ENCODE measurements around the gene MYLK.
"Not testable (repeated sequence)": the region's sequence is repeated elsewhere in the genome, so short reads cannot be mapped to it uniquely, and the experiment has no call there.

MYLK gene

GRCh38 chr3:123627673-123628670, 256.2 kb downstream of the MYLK start:
- Histone ChIP-seq H3K4me1 (ENCODE audit: insufficient read depth, low read length) (peaks cover 6% of the 10 kb centered on the region; the same call in 1 of the 2 replicates), H3K36me3 (ENCODE audit: insufficient read depth, low read length) (no peaks in the 10 kb centered on the region), H3K9me3 (ENCODE audit: control insufficient read depth, insufficient read depth, low read length) (no peaks in the 10 kb centered on the region), H3K9ac (ENCODE audit: low read depth, low read length) (no peak overlapping the region)

GRCh38 chr3:123626881-123627280, 257.3 kb downstream of the MYLK start:
- no peak overlapping the region for H3K9ac ChIP-seq (ENCODE audit: low read depth, low read length)
- no peaks in the 10 kb centered on the region for H3K9me3 ChIP-seq (ENCODE audit: control insufficient read depth, insufficient read depth, low read length)
- H3K4me1 ChIP-seq (ENCODE audit: insufficient read depth, low read length) = no peaks in the 10 kb centered on the region
- no peaks in the 10 kb centered on the region for H3K36me3 ChIP-seq (ENCODE audit: insufficient read depth, low read length)

- no peak overlapping the region for H3K9ac ChIP-seq (ENCODE audit: low read depth, low read length)
- H3K36me3 ChIP-seq (ENCODE audit: insufficient read depth, low read length) = no peaks in the 10 kb centered on the region
- peaks cover 10% of the 10 kb centered on the region for H3K4me1 ChIP-seq (ENCODE audit: insufficient read depth, low read length)
- H3K9me3 ChIP-seq (ENCODE audit: control insufficient read depth, insufficient read depth, low read length) = no peaks in the 10 kb centered on the region
These were observed 259.8 kb downstream of the MYLK start for GRCh38 chr3:123624302-123624701.

- H3K36me3 ChIP-seq (ENCODE audit: insufficient read depth, low read length) = no peaks in the 10 kb centered on the region
- H3K4me1 ChIP-seq (ENCODE audit: insufficient read depth, low read length) = peaks cover 10% of the 10 kb centered on the region
- no peaks in the 10 kb centered on the region for H3K9me3 ChIP-seq (ENCODE audit: control insufficient read depth, insufficient read depth, low read length)
- no peak overlapping the region for H3K9ac ChIP-seq (ENCODE audit: low read depth, low read length)
These were observed 260.7 kb downstream of the MYLK start for GRCh38 chr3:123623346-123623880.

- Histone ChIP-seq H3K9me3 (ENCODE audit: control insufficient read depth, insufficient read depth, low read length) (no peaks in the 10 kb centered on the region), H3K9ac (ENCODE audit: low read depth, low read length) (no peak overlapping the region), H3K36me3 (ENCODE audit: insufficient read depth, low read length) (no peaks in the 10 kb centered on the region), H3K4me1 (ENCODE audit: insufficient read depth, low read length) (peaks cover 10% of the 10 kb centered on the region)
These were observed 261.4 kb downstream of the MYLK start for GRCh38 chr3:123622766-123623165.

- Histone ChIP-seq H3K36me3 (ENCODE audit: insufficient read depth, low read length) (no peaks in the 10 kb centered on the region), H3K9me3 (ENCODE audit: control insufficient read depth, insufficient read depth, low read length) (no peaks in the 10 kb centered on the region), H3K9ac (ENCODE audit: low read depth, low read length) (no peak overlapping the region), H3K4me1 (ENCODE audit: insufficient read depth, low read length) (peaks cover 10% of the 10 kb centered on the region)
These were observed 262.3 kb downstream of the MYLK start for GRCh38 chr3:123621850-123622189.

GRCh38 chr3:123621186-123621849, 262.8 kb downstream of the MYLK start:
- Histone ChIP-seq H3K4me1 (ENCODE audit: insufficient read depth, low read length) (peaks cover 10% of the 10 kb centered on the region), H3K9me3 (ENCODE audit: control insufficient read depth, insufficient read depth, low read length) (no peaks in the 10 kb centered on the region), H3K36me3 (ENCODE audit: insufficient read depth, low read length) (no peaks in the 10 kb centered on the region), H3K9ac (ENCODE audit: low read depth, low read length) (no peak overlapping the region; the same call in 1 of the 2 replicates)

- Histone ChIP-seq H3K4me1 (ENCODE audit: insufficient read depth, low read length) (peaks cover 10% of the 10 kb centered on the region), H3K9me3 (ENCODE audit: control insufficient read depth, insufficient read depth, low read length) (no peaks in the 10 kb centered on the region), H3K9ac (ENCODE audit: low read depth, low read length) (no peak overlapping the region), H3K36me3 (ENCODE audit: insufficient read depth, low read length) (no peaks in the 10 kb centered on the region)
These were observed 263.8 kb downstream of the MYLK start for GRCh38 chr3:123620343-123620742.

GRCh38 chr3:123618768-123619484, 265.2 kb downstream of the MYLK start:
- Histone ChIP-seq H3K36me3 (ENCODE audit: insufficient read depth, low read length) (no peaks in the 10 kb centered on the region), H3K4me1 (ENCODE audit: insufficient read depth, low read length) (peaks cover 10% of the 10 kb centered on the region), H3K9ac (ENCODE audit: low read depth, low read length) (no peak overlapping the region), H3K9me3 (ENCODE audit: control insufficient read depth, insufficient read depth, low read length) (no peaks in the 10 kb centered on the region)

GRCh38 chr3:123618076-123618708, 265.9 kb downstream of the MYLK start:
- Histone ChIP-seq H3K9me3 (ENCODE audit: control insufficient read depth, insufficient read depth, low read length) (no peaks in the 10 kb centered on the region), H3K9ac (ENCODE audit: low read depth, low read length) (no peak overlapping the region), H3K4me1 (ENCODE audit: insufficient read depth, low read length) (peaks cover 10% of the 10 kb centered on the region), H3K36me3 (ENCODE audit: insufficient read depth, low read length) (no peaks in the 10 kb centered on the region)

GRCh38 chr3:123616593-123616992, 267.5 kb downstream of the MYLK start:
- H3K4me1 ChIP-seq (ENCODE audit: insufficient read depth, low read length) = peaks cover 8% of the 10 kb centered on the region
- no peak overlapping the region for H3K9ac ChIP-seq (ENCODE audit: low read depth, low read length)
- no peaks in the 10 kb centered on the region for H3K36me3 ChIP-seq (ENCODE audit: insufficient read depth, low read length)
- no peaks in the 10 kb centered on the region for H3K9me3 ChIP-seq (ENCODE audit: control insufficient read depth, insufficient read depth, low read length)

- H3K36me3 ChIP-seq (ENCODE audit: insufficient read depth, low read length) = peaks cover 3% of the 10 kb centered on the region; the same call in 1 of the 2 replicates
- no peaks in the 10 kb centered on the region for H3K9me3 ChIP-seq (ENCODE audit: control insufficient read depth, insufficient read depth, low read length)
- no peak overlapping the region for H3K9ac ChIP-seq (ENCODE audit: low read depth, low read length)
- H3K4me1 ChIP-seq (ENCODE audit: insufficient read depth, low read length) = no peaks in the 10 kb centered on the region
These were observed 270.6 kb downstream of the MYLK start for GRCh38 chr3:123613543-123613942.

GRCh38 chr3:123611674-123612073, 272.5 kb downstream of the MYLK start:
- not testable (repeated sequence) for H3K9ac ChIP-seq (ENCODE audit: low read depth, low read length); H3K9me3 ChIP-seq (ENCODE audit: control insufficient read depth, insufficient read depth, low read length); H3K4me1 ChIP-seq (ENCODE audit: insufficient read depth, low read length); H3K36me3 ChIP-seq (ENCODE audit: insufficient read depth, low read length)

- Histone ChIP-seq H3K9ac (ENCODE audit: low read depth, low read length) (no peak overlapping the region), H3K4me1 (ENCODE audit: insufficient read depth, low read length) (0 out of 2 replicates have a peak, but pooled peaks cover 8% of the 10 kb centered on the region), H3K9me3 (ENCODE audit: control insufficient read depth, insufficient read depth, low read length) (no peaks in the 10 kb centered on the region), H3K36me3 (ENCODE audit: insufficient read depth, low read length) (peaks cover 3% of the 10 kb centered on the region; the same call in 1 of the 2 replicates)
These were observed 273.1 kb downstream of the MYLK start for GRCh38 chr3:123611082-123611481.

Data from ES-I3 (cell line).